HG03175 (cell line): ENCODE results near the gene PRR15L.
A peak's percentile ranks its signal among the peaks of the same experiment; 100 is the strongest.
"Not testable (repeated sequence)": the region's sequence is repeated elsewhere in the genome, so short reads cannot be mapped to it uniquely, and the experiment has no call there.

Source experiments
- ATAC-seq: cut with Tn5 transposase; IDR thresholded peaks from one replicate; pipeline ENCODE4 v1.9.1; 2021; ENCODE audit warnings: mild to moderate bottlenecking, moderate library complexity; ENCODE audit not compliant: unreplicated experiment

The PRR15L gene

GRCh38 chr17:47989159-47989558, 31.5 kb upstream of the PRR15L start:
- ATAC-seq: no peak

GRCh38 chr17:47988445-47988844, 30.8 kb upstream of the PRR15L start:
- not testable (repeated sequence) for ATAC-seq

GRCh38 chr17:47987240-47987835, 29.7 kb upstream of the PRR15L start:
- ATAC-seq: no peak

- ATAC-seq: no peak
These were observed 28.8 kb upstream of the PRR15L start for GRCh38 chr17:47986520-47986919.

- ATAC-seq: no peak
These were observed 26.0 kb upstream of the PRR15L start for GRCh38 chr17:47983492-47984223.

- ATAC-seq: no peak
These were observed 25.1 kb upstream of the PRR15L start for GRCh38 chr17:47982645-47983390.

GRCh38 chr17:47982091-47982617, 24.5 kb upstream of the PRR15L start:
- no peak for ATAC-seq

GRCh38 chr17:47981462-47981861, 23.8 kb upstream of the PRR15L start:
- ATAC-seq: no peak

- no peak for ATAC-seq
These were observed 22.9 kb upstream of the PRR15L start for GRCh38 chr17:47980541-47980940.

- no peak for ATAC-seq
These were observed 20.6 kb upstream of the PRR15L start for GRCh38 chr17:47978324-47978723.

GRCh38 chr17:47975823-47976205, 18.1 kb upstream of the PRR15L start:
- ATAC-seq: no peak

GRCh38 chr17:47975189-47975822, 17.6 kb upstream of the PRR15L start:
- no peak for ATAC-seq

GRCh38 chr17:47973541-47973940, 15.9 kb upstream of the PRR15L start:
- ATAC-seq: no peak

- peak; percentile 95 for ATAC-seq
These were observed 13.2 kb upstream of the PRR15L start, which contains the start of gene CDK5RAP3 for GRCh38 chr17:47970725-47971499. TSS of gene CDK5RAP3 (plus strand) at chr17:47971113. CDS start at chr17:47971147, 34 bp downstream.

GRCh38 chr17:47969930-47970724, 12.4 kb upstream of the PRR15L start:
- no peak for ATAC-seq

GRCh38 chr17:47968836-47969235, 11.2 kb upstream of the PRR15L start:
- ATAC-seq: no peak

GRCh38 chr17:47967607-47968252, 10.0 kb upstream of the PRR15L start:
- ATAC-seq: no peak

- no peak for ATAC-seq
These were observed 8.4 kb upstream of the PRR15L start for GRCh38 chr17:47966079-47966519.

GRCh38 chr17:47964856-47965255, 7.2 kb upstream of the PRR15L start:
- no peak for ATAC-seq
